ENCODE measurements around the gene DERL2.
A peak's percentile ranks its signal among the peaks of the same experiment; 100 is the strongest.
"Not testable (repeated sequence)": the region's sequence is repeated elsewhere in the genome, so short reads cannot be mapped to it uniquely, and the experiment has no call there.

Gene DERL2

GRCh38 chr17:5435781-5436315, 50.1 kb downstream of the DERL2 start:
- DNase-seq, result not testable (repeated sequence)

- DNase-seq, result no peak
Observed at GRCh38 chr17:5434984-5435383, 51.0 kb downstream of the DERL2 start.

GRCh38 chr17:5431949-5432556, 53.9 kb downstream of the DERL2 start:
- DNase-seq, result no peak

GRCh38 chr17:5431234-5431633, 54.7 kb downstream of the DERL2 start:
- not testable (repeated sequence) for DNase-seq

GRCh38 chr17:5430413-5430999, 55.5 kb downstream of the DERL2 start:
- DNase-seq, result no peak

- no peak for DNase-seq
Observed at GRCh38 chr17:5429191-5429887, 56.6 kb downstream of the DERL2 start.

GRCh38 chr17:5425826-5426225, 60.2 kb downstream of the DERL2 start:
- no peak for DNase-seq

GRCh38 chr17:5424909-5425308, 61.1 kb downstream of the DERL2 start:
- DNase-seq, result no peak

- peak; percentile 78 for DNase-seq
Observed at GRCh38 chr17:5422505-5422904, 63.5 kb downstream of the DERL2 start.
